ENCODE measurements around the gene POU2F3.
A peak's percentile ranks its signal among the peaks of the same experiment; 100 is the strongest.

The POU2F3 gene

GRCh38 chr11:120227228-120227852 lies 12.6 kb upstream of the POU2F3 start:
- peak in 1 of 2 donors; percentile 39 for ATAC-seq (replicated peaks)

DNA sequence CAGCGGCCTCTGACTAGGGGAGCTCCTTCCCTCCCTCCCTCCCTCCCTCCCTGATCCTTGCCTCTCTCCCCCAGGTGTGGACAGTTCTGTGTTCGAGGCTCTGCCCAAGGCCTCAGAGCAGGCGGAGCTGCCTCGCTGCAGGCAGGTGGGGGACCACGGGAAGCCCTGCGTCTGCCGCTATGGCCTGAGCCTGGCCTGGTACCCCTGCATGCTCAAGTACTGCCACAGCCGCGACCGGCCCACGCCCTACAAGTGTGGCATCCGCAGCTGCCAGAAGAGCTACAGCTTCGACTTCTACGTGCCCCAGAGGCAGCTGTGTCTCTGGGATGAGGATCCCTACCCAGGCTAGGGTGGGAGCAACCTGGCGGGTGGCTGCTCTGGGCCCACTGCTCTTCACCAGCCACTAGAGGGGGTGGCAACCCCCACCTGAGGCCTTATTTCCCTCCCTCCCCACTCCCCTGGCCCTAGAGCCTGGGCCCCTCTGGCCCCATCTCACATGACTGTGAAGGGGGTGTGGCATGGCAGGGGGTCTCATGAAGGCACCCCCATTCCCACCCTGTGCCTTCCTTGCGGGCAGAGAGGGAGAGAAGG lies 11.1 kb upstream of the POU2F3 start:
- peaks cover 0 to 2% of the 10 kb centered on the region in 2 donors for H3K36me3 Mint-ChIP-seq
- H3K4me3 Mint-ChIP-seq, result no peak overlapping the region
- ATAC-seq (replicated peaks), result no peak
- DNase-seq, result no peak
- no peak overlapping the region for H3K27ac Mint-ChIP-seq
- no peaks in the 10 kb centered on the region for H3K9me3 Mint-ChIP-seq
- peaks cover 13 to 15% of the 10 kb centered on the region in 2 donors for H3K4me1 Mint-ChIP-seq
- H3K27me3 Mint-ChIP-seq, result peaks cover 19 to 23% of the 10 kb centered on the region in 2 donors

More at GRCh38 chr11:120227228-120227852, 12.6 kb upstream of the POU2F3 start:
- Mint-ChIP-seq H3K27me3 (peaks cover 12 to 14% of the 10 kb centered on the region in 2 donors), H3K4me3 (no peak overlapping the region), H3K9me3 (no peaks in the 10 kb centered on the region), H3K4me1 (peaks cover 13 to 15% of the 10 kb centered on the region in 2 donors), H3K36me3 (peaks cover 0 to 2% of the 10 kb centered on the region in 2 donors), H3K27ac (no peak overlapping the region)
- no peak for DNase-seq

- peaks cover 26 to 31% of the 10 kb centered on the region in 2 donors for H3K27me3 Mint-ChIP-seq
- H3K4me1 Mint-ChIP-seq, result peaks cover 10 to 11% of the 10 kb centered on the region in 2 donors
Observed at GRCh38 chr11:120229451-120230424, 10.2 kb upstream of the POU2F3 start.

DNA sequence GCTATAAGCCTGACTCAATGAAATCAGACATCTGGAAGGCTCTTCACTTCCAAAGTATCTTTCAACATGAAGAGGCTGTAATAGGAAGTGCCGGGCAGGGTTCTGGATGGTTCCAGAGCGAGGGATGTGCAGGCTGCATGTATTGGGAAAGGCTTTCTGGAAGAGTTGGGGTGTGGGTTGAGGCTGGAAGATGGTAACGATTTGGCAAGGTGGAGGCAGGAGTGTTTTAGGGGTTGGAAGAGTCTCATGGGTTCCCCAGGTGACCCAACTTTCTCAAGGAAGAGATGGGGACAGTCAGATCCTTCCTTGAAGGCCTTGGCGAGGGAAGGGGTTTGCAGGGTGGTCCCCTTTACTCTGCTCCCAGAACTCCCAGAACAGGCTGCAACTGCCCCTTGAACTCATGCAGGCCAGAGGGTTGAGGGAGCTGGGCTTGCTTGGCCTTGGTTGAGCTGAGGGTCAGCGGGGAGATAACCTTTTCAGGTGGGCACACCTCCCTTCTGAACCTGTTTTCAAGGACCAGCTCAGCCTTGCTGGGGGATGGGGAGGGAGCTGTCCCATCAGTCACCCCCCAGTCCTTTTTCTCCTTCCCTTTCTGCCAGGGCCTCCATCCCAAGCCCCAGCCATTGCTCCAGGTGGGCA lies 9.4 kb upstream of the POU2F3 start:
- H3K4me3 Mint-ChIP-seq, result no peak overlapping the region
- no peak for ATAC-seq (replicated peaks)

More at GRCh38 chr11:120229451-120230424, 10.2 kb upstream of the POU2F3 start:
- Mint-ChIP-seq H3K9me3 (no peaks in the 10 kb centered on the region), H3K36me3 (peaks cover 0 to 2% of the 10 kb centered on the region in 2 donors), H3K4me3 (no peak overlapping the region), H3K27ac (no peak overlapping the region)
- DNase-seq, result no peak
- ATAC-seq (replicated peaks), result no peak

DNA sequence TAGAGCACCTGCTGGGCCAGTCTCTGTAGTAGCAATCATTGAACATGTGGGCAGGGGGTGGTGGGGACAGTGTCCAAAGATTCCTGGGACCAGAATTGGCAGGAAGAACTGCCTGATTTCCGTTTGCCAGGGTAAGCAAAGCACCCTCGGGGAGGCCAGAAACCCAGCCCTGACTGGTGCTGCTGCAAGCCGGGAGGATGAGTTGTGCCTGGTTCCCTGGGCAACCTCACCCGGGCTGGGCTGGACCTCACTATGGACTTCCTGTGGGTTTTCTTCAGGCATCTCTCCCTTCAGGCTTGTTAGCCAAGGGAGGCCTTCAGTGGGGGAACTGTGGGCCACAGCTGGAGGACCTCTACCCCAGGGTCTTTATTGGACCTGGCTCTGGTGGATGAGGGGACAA lies 8.0 kb upstream of the POU2F3 start:
- Mint-ChIP-seq H3K4me3 (no peak overlapping the region), H3K27ac (no peak overlapping the region), H3K36me3 (no peaks in the 10 kb centered on the region), H3K4me1 (peaks cover 0 to 4% of the 10 kb centered on the region in 2 donors), H3K9me3 (no peaks in the 10 kb centered on the region), H3K27me3 (peaks cover 32 to 39% of the 10 kb centered on the region in 2 donors)
- ATAC-seq (replicated peaks) (no peak), DNase-seq (no peak)

More for the DNA sequence above, 9.4 kb upstream of the POU2F3 start:
- no peak for DNase-seq
- Mint-ChIP-seq H3K36me3 (peaks cover 0 to 2% of the 10 kb centered on the region in 2 donors), H3K9me3 (no peaks in the 10 kb centered on the region), H3K27me3 (peaks cover 27 to 31% of the 10 kb centered on the region in 2 donors), H3K27ac (no peak overlapping the region), H3K4me1 (peaks cover 4 to 5% of the 10 kb centered on the region in 2 donors)

DNA sequence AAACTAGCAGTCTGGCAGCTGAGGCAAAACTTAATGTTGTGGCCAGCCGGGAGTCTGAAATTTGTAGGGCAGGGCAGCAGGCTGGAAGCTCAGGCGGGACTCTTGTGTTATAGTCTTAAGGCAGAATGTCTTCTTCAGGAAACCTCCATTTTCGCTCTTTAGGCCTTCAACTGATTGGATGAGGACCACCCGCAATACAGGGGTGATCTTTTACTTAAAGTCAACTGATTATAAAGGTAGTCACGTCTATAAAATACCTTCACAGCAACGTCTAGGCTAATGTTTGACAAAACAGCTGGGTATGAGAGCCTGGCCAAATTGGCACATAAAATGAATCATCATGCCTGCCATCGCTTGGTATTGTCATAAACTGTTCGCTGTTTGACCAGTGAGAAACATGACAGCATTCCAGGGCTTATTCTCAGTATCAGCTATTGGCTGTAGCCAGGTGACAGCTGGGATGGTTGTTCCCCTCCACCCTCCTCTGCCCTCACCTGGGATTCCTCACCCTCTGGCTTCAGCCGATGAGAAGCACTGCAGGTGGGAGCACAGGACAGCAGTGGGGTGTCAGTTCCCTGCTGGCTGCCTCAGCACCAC lies 6.6 kb upstream of the POU2F3 start:
- no peak overlapping the region for H3K4me3 Mint-ChIP-seq
- DNase-seq (no peak), ATAC-seq (replicated peaks) (no peak)
- no peaks in the 10 kb centered on the region for H3K36me3 Mint-ChIP-seq
- peaks cover 44 to 53% of the 10 kb centered on the region in 2 donors for H3K27me3 Mint-ChIP-seq
- peaks cover 0 to 3% of the 10 kb centered on the region in 2 donors for H3K4me1 Mint-ChIP-seq
- H3K9me3 Mint-ChIP-seq, result no peaks in the 10 kb centered on the region
- no peak overlapping the region for H3K27ac Mint-ChIP-seq

DNA sequence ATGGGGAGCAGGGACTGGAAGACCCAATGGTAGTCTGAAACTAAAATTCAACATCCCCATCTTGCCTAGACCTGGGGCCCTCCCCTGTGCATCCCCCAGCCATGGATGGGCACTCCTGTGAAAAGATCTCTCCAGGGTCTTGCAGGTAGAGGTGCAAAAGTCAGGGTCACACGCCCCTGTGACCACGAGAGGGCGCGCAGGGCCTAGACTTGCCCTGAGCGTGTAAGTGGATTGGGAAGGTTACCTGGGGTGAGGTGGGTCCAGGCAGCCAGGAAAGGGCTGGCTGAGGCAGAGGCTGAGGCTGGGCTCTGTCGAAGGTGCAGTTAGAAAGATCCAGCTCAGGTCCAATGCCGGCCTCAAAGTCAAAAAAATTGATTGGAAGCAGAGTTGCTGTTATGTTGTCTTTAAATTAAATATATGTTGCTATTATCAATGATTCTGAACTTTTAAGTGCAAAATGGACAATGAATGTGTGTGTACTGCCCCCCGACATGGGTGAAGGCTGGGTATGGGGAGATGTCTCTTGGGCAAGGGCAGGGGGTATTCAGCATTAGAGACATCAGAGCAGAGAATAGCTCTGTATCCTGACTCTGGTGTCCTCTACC lies 4.8 kb upstream of the POU2F3 start:
- Mint-ChIP-seq H3K27me3 (peaks cover 55 to 67% of the 10 kb centered on the region in 2 donors), H3K4me3 (no peak overlapping the region), H3K27ac (peak overlapping the region; percentile 2), H3K36me3 (no peaks in the 10 kb centered on the region), H3K9me3 (no peaks in the 10 kb centered on the region), H3K4me1 (peaks cover 0 to 3% of the 10 kb centered on the region in 2 donors)
- DNase-seq (peak; percentile 47), ATAC-seq (replicated peaks) (peak; percentile 72 to 77)

DNA sequence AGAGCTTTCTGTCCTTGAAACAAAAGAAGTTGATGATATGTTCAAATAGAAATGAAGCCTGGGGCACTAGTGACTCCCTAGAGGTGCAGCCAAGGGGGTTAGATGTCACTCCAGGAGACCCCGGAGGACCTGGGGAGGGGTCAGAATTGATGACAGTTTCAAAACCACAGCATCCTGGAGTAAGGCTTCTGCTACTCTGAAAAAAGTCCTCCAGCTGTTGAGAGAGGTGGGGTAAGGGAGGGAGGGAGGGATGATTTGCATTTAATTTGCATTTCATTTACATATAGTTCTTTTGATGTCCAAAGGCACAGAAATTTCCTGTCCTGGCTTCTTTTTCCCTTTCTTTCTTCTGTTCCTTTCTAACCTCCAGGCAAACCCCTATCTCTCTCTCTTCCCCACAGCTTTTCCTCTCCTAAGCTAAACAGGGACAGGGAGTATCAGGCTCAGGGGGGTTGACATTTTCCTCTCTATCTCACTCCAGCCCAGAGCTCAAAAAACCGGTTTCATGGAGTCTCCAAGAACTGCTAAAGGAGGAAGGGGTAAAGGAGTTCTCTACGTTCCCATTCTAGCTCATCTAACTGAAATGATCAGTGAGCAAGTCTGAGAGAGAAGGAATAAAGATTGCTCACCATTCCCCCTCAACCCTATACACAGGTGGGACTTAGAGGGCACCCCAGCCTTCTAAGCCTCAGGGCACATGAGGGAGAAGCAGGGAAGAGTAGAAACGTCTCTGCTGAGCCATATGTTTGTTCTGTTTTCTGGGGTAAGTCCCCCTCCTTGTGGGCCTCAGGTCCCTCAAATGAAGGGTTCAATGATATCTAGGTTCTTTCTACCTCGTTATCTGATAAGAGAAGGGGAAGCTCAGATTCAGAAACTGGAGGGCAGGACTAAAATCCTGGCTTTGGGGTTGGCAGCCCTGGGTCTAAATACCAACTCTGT lies 3.5 kb upstream of the POU2F3 start:
- Mint-ChIP-seq H3K4me1 (peaks cover 3 to 4% of the 10 kb centered on the region in 2 donors), H3K36me3 (no peaks in the 10 kb centered on the region), H3K27ac (peak overlapping the region; percentile 91), H3K9me3 (no peaks in the 10 kb centered on the region), H3K27me3 (peaks cover 68 to 80% of the 10 kb centered on the region in 2 donors), H3K4me3 (no peak overlapping the region)
- DNase-seq, result peak; percentile 7
- peak; percentile 61 to 71 for ATAC-seq (replicated peaks)

- ATAC-seq (replicated peaks), result no peak
- Mint-ChIP-seq H3K4me3 (no peak overlapping the region), H3K36me3 (no peaks in the 10 kb centered on the region), H3K4me1 (peaks cover 3 to 4% of the 10 kb centered on the region in 2 donors), H3K27me3 (peaks cover 79 to 90% of the 10 kb centered on the region in 2 donors), H3K9me3 (no peaks in the 10 kb centered on the region), H3K27ac (no peak overlapping the region)
- DNase-seq, result no peak
Observed at GRCh38 chr11:120238968-120239620, 846 bp upstream of the POU2F3 start.

- H3K27me3 Mint-ChIP-seq, result peaks cover 79 to 90% of the 10 kb centered on the region in 2 donors
- ATAC-seq (replicated peaks), result no peak
- no peak for DNase-seq
- H3K27ac Mint-ChIP-seq, result no peak overlapping the region
- H3K9me3 Mint-ChIP-seq, result no peaks in the 10 kb centered on the region
- H3K36me3 Mint-ChIP-seq, result no peaks in the 10 kb centered on the region
- H3K4me3 Mint-ChIP-seq, result no peak overlapping the region
- peaks cover 10 to 15% of the 10 kb centered on the region in 2 donors for H3K4me1 Mint-ChIP-seq
Observed at GRCh38 chr11:120240866-120241265, 926 bp downstream of the POU2F3 start.

DNA sequence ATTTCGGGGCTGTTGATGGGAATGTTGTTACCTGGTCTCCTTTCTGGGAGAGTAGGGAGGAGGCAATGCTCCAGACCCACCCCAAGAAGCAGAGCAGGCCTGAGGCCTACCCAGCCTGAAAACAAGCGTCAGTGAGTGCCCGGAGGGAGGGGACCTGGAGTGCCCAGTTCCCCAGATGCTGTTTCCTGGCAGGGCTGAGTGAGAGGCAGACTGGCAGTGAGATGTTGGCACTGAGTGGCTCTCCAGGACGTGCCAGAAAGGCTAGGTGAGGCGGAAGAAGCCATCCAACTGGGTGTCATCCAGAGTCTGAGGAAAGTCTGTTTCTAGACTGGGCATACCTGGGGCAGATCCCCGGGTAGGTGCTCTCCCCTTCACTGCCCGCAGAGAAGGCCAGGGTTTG lies 1.3 kb downstream of the POU2F3 start:
- peaks cover 79 to 90% of the 10 kb centered on the region in 2 donors for H3K27me3 Mint-ChIP-seq
- H3K27ac Mint-ChIP-seq, result no peak overlapping the region
- no peaks in the 10 kb centered on the region for H3K9me3 Mint-ChIP-seq
- H3K4me3 Mint-ChIP-seq, result no peak overlapping the region
- H3K4me1 Mint-ChIP-seq, result peaks cover 13 to 20% of the 10 kb centered on the region in 2 donors
- ATAC-seq (replicated peaks) (no peak), DNase-seq (no peak)
- H3K36me3 Mint-ChIP-seq, result no peaks in the 10 kb centered on the region

DNA sequence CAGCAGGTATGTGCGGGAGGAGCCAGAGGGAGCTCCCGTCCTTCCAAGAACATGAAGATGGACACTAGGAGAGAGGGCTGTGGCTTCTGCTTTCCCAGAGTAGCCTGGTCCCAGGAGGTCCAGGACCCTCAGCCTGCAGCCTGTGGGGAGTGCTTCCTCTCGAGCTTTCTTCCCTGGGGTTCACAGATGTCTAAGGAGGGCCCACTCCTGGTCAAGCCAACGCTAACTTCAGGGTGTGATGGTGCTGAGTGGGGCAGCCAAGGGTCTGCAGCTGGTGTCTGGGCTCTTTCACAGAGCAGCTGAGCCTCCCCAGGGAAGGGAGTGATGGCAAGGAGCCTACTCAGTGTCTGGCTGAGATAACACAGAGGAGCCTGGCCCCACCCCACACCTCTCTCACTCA lies 3.3 kb downstream of the POU2F3 start:
- DNase-seq (no peak), ATAC-seq (replicated peaks) (no peak)
- H3K36me3 Mint-ChIP-seq, result no peaks in the 10 kb centered on the region
- no peak overlapping the region for H3K4me3 Mint-ChIP-seq
- H3K27ac Mint-ChIP-seq, result no peak overlapping the region
- peaks cover 80 to 82% of the 10 kb centered on the region in 2 donors for H3K27me3 Mint-ChIP-seq
- peaks cover 0 to 3% of the 10 kb centered on the region in 2 donors for H3K9me3 Mint-ChIP-seq
- H3K4me1 Mint-ChIP-seq, result peaks cover 20 to 36% of the 10 kb centered on the region in 2 donors

Measured in stimulated activated naive B cell treated with anti-CD40 and anti-IgM and Interleukin-4, amounts not matched to agents 10 μg/mL and 1 μg/mL and 100 μg/mL, for 72 hours (primary cell).